A549 treated with DMSO at 1 μM for 4 hours (cell line): ENCODE data around the gene TNS4. TPM values are rescaled to one million over a fixed set of nuclear protein-coding genes. Genes with fewer than 3 reads are reported as not detected.

Source experiments
- total RNA-seq: library from RNA; stranded (reverse); fragments of 200-300 nt; extraction: Qiagen RNA extraction; gene quantifications from 5 replicates; pipeline ENCODE4 v1.2.3, GENCODE V29; 2022; ENCODE audit warnings: low read depth

The TNS4 gene, protein sequence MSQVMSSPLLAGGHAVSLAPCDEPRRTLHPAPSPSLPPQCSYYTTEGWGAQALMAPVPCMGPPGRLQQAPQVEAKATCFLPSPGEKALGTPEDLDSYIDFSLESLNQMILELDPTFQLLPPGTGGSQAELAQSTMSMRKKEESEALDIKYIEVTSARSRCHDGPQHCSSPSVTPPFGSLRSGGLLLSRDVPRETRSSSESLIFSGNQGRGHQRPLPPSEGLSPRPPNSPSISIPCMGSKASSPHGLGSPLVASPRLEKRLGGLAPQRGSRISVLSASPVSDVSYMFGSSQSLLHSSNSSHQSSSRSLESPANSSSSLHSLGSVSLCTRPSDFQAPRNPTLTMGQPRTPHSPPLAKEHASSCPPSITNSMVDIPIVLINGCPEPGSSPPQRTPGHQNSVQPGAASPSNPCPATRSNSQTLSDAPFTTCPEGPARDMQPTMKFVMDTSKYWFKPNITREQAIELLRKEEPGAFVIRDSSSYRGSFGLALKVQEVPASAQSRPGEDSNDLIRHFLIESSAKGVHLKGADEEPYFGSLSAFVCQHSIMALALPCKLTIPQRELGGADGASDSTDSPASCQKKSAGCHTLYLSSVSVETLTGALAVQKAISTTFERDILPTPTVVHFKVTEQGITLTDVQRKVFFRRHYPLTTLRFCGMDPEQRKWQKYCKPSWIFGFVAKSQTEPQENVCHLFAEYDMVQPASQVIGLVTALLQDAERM
- 79.8 to 97.2 TPM (median 92.1 TPM) in 5 replicates for total RNA-seq

DNA sequence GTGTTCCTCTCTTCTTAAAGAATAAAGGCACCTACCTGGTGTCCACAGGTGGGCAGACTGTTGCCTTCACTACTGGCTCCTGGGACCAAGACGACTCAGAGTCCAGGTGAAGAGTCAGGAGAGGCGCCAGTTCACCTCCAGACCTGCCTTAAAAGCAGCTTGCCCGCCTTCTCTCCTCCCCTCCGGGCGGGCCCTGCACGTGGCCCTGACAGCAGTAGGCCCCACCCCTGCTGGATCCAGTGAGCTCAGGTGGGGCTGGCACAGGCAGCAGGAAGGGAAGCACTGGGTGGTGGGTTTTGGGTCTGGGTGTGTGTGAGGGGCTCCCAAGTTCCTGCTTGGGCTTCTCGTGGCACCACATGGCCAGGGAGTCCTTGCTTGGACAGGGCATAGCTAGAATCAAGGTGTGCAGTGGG is at the start of gene TNS4:
Gene TNS4, minus strand, starts transcription at position 125 of the 413 bp plus-strand sequence. CDS start 5,198 bp downstream, outside the sequence.

DNA sequence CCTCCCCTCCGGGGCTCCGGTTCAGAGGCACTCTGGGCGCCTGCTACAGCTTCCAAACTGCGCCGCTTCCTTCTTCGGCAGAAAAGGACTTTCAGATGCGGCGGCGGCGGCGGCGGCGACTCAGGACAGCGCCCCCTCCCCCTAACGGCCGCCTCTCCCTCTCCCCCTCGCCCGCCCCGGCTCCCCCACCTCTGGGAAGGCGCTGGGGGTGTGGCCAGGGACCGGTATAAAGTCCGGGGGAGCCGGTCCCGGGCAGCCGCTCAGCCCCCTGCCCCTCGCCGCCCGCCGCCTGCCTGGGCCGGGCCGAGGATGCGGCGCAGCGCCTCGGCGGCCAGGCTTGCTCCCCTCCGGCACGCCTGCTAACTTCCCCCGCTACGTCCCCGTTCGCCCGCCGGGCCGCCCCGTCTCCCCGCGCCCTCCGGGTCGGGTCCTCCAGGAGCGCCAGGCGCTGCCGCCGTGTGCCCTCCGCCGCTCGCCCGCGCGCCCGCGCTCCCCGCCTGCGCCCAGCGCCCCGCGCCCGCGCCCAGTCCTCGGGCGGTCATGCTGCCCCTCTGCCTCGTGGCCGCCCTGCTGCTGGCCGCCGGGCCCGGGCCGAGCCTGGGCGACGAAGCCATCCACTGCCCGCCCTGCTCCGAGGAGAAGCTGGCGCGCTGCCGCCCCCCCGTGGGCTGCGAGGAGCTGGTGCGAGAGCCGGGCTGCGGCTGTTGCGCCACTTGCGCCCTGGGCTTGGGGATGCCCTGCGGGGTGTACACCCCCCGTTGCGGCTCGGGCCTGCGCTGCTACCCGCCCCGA is 58.0 kb downstream of the TNS4 start, which contains the start of gene IGFBP4:
Gene IGFBP4, plus strand, starts transcription at position 255 of the 792 bp plus-strand sequence. Its CDS starts 286 bp downstream, at position 541.

Other genes starting within 250 kb of the TNS4 start
- 60.1 to 64.9 TPM (median 63.2 TPM) in 5 replicates for gene CDC6, start 213.7 kb downstream of the TNS4 start, total RNA-seq
- 30.6 to 44.7 TPM (median 36.2 TPM) in 5 replicates for gene RARA, start 192.4 kb downstream of the TNS4 start, total RNA-seq
- 0.47 to 1.3 TPM (median 0.86 TPM) in 5 replicates for gene GJD3, start 136.9 kb downstream of the TNS4 start, total RNA-seq
- gene TOP2A, start 83.7 kb downstream of the TNS4 start, total RNA-seq: 197 to 286 TPM (median 260 TPM) in 5 replicates
- 2,033 to 2,650 TPM (median 2,317 TPM) in 5 replicates for gene IGFBP4, start 58.2 kb downstream of the TNS4 start, total RNA-seq
- gene CCR7, start 63.8 kb upstream of the TNS4 start, total RNA-seq: 0.86 to 1.1 TPM (median 1.0 TPM) in 5 replicates
- 98.5 to 122 TPM (median 119 TPM) in 5 replicates for gene SMARCE1, start 146.2 kb upstream of the TNS4 start, total RNA-seq
- 0.39 to 0.61 TPM (median 0.47 TPM) in 5 replicates for gene KRT222, start 163.6 kb upstream of the TNS4 start, total RNA-seq
- not detected in 5 replicates for gene KRT24, start 202.1 kb upstream of the TNS4 start, total RNA-seq